HepG2 (cell line): Measurements from ENCODE around the gene PRRT2. TPM values are rescaled to one million over a fixed set of nuclear protein-coding genes. Genes with fewer than 3 reads are reported as not detected.
A peak's percentile ranks its signal among the peaks of the same experiment; 100 is the strongest.

Experiments
- BATF2 ChIP-seq: sonication (generic); formaldehyde crosslinking; IDR thresholded peaks from 2 replicates; pipeline ENCODE4 v1.8.0; 2022; ENCODE audit warnings: mild to moderate bottlenecking, missing genetic modification reagents, moderate library complexity
- DZIP1 ChIP-seq: sonication (generic); formaldehyde crosslinking; IDR thresholded peaks from 2 replicates; pipeline ENCODE4 v1.5.0; 2020; ENCODE audit warnings: mild to moderate bottlenecking, missing genetic modification reagents
- ELK4 ChIP-seq: sonication (generic); formaldehyde crosslinking; IDR thresholded peaks from 2 replicates; pipeline ENCODE4 v1.9.0; 2021; ENCODE audit warnings: missing genetic modification reagents, borderline replicate concordance
- GMEB2 ChIP-seq: IDR thresholded peaks from 2 replicates; pipeline ENCODE4 v1.6.1; 2016; ENCODE audit warnings: missing biosample characterization, missing genetic modification reagents, low read depth
- HMG20A ChIP-seq: IDR thresholded peaks from 2 replicates; pipeline ENCODE4 v1.6.1; 2016; ENCODE audit warnings: borderline replicate concordance
- IRF2 ChIP-seq: IDR thresholded peaks from 2 replicates; pipeline ENCODE4 v1.6.1; 2018; ENCODE audit warnings: missing genetic modification reagents, missing compliant biosample characterization
- KDM1A ChIP-seq: IDR thresholded peaks from 2 replicates; pipeline ENCODE4 v1.6.1; 2016; ENCODE audit warnings: missing compliant biosample characterization
- KLF13 ChIP-seq: sonication (generic); formaldehyde crosslinking; IDR thresholded peaks from 2 replicates; pipeline ENCODE4 v1.4.0; 2020; ENCODE audit warnings: mild to moderate bottlenecking, missing genetic modification reagents
- MNT ChIP-seq: fragments of 450-650 bp; IDR thresholded peaks from 2 replicates; pipeline ENCODE4 v1.6.1; 2016
- ONECUT2 ChIP-seq: sonication (generic); formaldehyde crosslinking; IDR thresholded peaks from 2 replicates; pipeline ENCODE4 v1.4.0; 2020; ENCODE audit warnings: missing genetic modification reagents
- SIN3A ChIP-seq: IDR thresholded peaks from 2 replicates; pipeline ENCODE4 v1.6.1; 2011; ENCODE audit warnings: low read depth, mild to moderate bottlenecking, control low read depth, low read length, borderline replicate concordance
- SUZ12 ChIP-seq: fragments of 150-350 bp; IDR thresholded peaks from 2 replicates; pipeline ENCODE4 v1.6.1; 2014; ENCODE audit warnings: low read depth, low read length
- THRA ChIP-seq: sonication (generic); formaldehyde crosslinking; IDR thresholded peaks from 2 replicates; pipeline ENCODE4 v1.4.0; 2020; ENCODE audit warnings: missing genetic modification reagents, borderline replicate concordance
- ZMAT3 ChIP-seq: sonication (generic); formaldehyde crosslinking; conservative IDR thresholded peaks from 2 replicates; pipeline ENCODE4 v1.7.0; 2021; ENCODE audit warnings: missing genetic modification reagents
- ZNF362 ChIP-seq: sonication (generic); formaldehyde crosslinking; IDR thresholded peaks from 2 replicates; pipeline ENCODE4 v1.4.0; 2020; ENCODE audit warnings: missing genetic modification reagents, mild to moderate bottlenecking, borderline replicate concordance
- ZNF550 ChIP-seq: sonication (generic); formaldehyde crosslinking; IDR thresholded peaks from 2 replicates; pipeline ENCODE4 v1.4.0; 2020; ENCODE audit warnings: mild to moderate bottlenecking, missing genetic modification reagents, borderline replicate concordance
- ZNF577 ChIP-seq: sonication (generic); formaldehyde crosslinking; IDR thresholded peaks from 2 replicates; pipeline ENCODE4 v1.4.0; 2020; ENCODE audit warnings: mild to moderate bottlenecking, low read depth, missing genetic modification reagents, borderline replicate concordance
- ZNF781 ChIP-seq: sonication (generic); formaldehyde crosslinking; IDR thresholded peaks from 2 replicates; pipeline ENCODE4 v1.5.1; 2020; ENCODE audit warnings: borderline replicate concordance, mild to moderate bottlenecking, missing genetic modification reagents; ENCODE audit errors: not compliant biosample characterization
- polyA plus RNA-seq, 8 experiments: library from polyadenylated mRNA; depleted of rRNA in 3 of 8; stranded (reverse) in 7 of 8; unstranded in 1 of 8; fragments of >200 nt; fragmentation: Illumina TruSeq in 4 of 8; extraction: Trizol in 4 of 8; gene quantifications; 2 replicates each; pipeline versions ENCODE4 v1.2.1 to v1.2.3, GENCODE V29; 2011 to 2016; ENCODE audit warnings: low read depth in 4 of 8, missing spikeins in 1 of 8, mixed read lengths in 1 of 8; ENCODE audit not compliant: insufficient read depth in 1 of 8
- total RNA-seq, 5 experiments: library from RNA; depleted of rRNA; stranded (reverse); fragments of >200 nt; fragmentation: Illumina TruSeq; extraction: Trizol; gene quantifications; 2 replicates each; pipeline ENCODE4 v1.2.3, GENCODE V29; 2016; ENCODE audit warnings: low read depth in 1 of 5

Gene PRRT2
- total and polyA plus RNA-seq, 2 of the 13 experiments (the other 11 are each of a cell fraction or from before 2014, with no cell fraction given), result 0.51 to 1.1 TPM

GRCh38 chr16:29804455-29805231 is 7.3 kb upstream of the PRRT2 start (continued):
- TF ChIP-seq HMG20A (CRISPR knock-in tag), result no peak
- TF ChIP-seq DZIP1 (CRISPR knock-in tag), result no peak
- no peak for TF ChIP-seq ZNF362 (CRISPR knock-in tag)
- no peak for TF ChIP-seq ZNF550 (CRISPR knock-in tag)
- no peak for TF ChIP-seq ELK4 (CRISPR knock-in tag)
- TF ChIP-seq BATF2 (CRISPR knock-in tag), result no peak
- 0 out of 2 replicates have a peak, but pooled peaks have one; percentile 20 for TF ChIP-seq ZNF577 (CRISPR knock-in tag)
- no peak for TF ChIP-seq SUZ12
- TF ChIP-seq THRA, result no peak
- no peak for TF ChIP-seq MNT
- no peak for TF ChIP-seq GMEB2 (CRISPR knock-in tag)
- TF ChIP-seq ZMAT3 (CRISPR knock-in tag), result no peak; the same call in 1 of the 2 replicates
- no peak for TF ChIP-seq KLF13
- no peak for TF ChIP-seq KDM1A (CRISPR knock-in tag)
- TF ChIP-seq ONECUT2 (CRISPR knock-in tag), result 0 out of 2 replicates have a peak, but pooled peaks have one; percentile 27
- TF ChIP-seq ZNF781 (CRISPR knock-in tag), result no peak
- no peak for TF ChIP-seq IRF2 (CRISPR knock-in tag)
- no peak for TF ChIP-seq SIN3A
